ENCODE measurements around the gene WDR33.

WDR33 gene

GRCh38 chr2:127673291-127674069, 137.5 kb downstream of the WDR33 start:
- TF ChIP-seq, protein P1, sequence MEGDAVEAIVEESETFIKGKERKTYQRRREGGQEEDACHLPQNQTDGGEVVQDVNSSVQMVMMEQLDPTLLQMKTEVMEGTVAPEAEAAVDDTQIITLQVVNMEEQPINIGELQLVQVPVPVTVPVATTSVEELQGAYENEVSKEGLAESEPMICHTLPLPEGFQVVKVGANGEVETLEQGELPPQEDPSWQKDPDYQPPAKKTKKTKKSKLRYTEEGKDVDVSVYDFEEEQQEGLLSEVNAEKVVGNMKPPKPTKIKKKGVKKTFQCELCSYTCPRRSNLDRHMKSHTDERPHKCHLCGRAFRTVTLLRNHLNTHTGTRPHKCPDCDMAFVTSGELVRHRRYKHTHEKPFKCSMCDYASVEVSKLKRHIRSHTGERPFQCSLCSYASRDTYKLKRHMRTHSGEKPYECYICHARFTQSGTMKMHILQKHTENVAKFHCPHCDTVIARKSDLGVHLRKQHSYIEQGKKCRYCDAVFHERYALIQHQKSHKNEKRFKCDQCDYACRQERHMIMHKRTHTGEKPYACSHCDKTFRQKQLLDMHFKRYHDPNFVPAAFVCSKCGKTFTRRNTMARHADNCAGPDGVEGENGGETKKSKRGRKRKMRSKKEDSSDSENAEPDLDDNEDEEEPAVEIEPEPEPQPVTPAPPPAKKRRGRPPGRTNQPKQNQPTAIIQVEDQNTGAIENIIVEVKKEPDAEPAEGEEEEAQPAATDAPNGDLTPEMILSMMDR (IDR thresholded peaks at IDR 0.05; ENCODE audit: low read depth, low read length), result no peak

GRCh38 chr2:127672341-127673224, 138.4 kb downstream of the WDR33 start:
- TF ChIP-seq, protein P1 (IDR thresholded peaks at IDR 0.05; ENCODE audit: low read depth, low read length), result no peak
- DNase-seq (ENCODE audit: extremely low read depth, low read depth), result no peak

More at GRCh38 chr2:127673291-127674069, 137.5 kb downstream of the WDR33 start:
- DNase-seq (ENCODE audit: extremely low read depth, low read depth), result no peak

GRCh38 chr2:127671557-127672302, 139.2 kb downstream of the WDR33 start:
- no peak for DNase-seq (ENCODE audit: extremely low read depth, low read depth)
- TF ChIP-seq, protein P1 (IDR thresholded peaks at IDR 0.05; ENCODE audit: low read depth, low read length), result no peak

DNA sequence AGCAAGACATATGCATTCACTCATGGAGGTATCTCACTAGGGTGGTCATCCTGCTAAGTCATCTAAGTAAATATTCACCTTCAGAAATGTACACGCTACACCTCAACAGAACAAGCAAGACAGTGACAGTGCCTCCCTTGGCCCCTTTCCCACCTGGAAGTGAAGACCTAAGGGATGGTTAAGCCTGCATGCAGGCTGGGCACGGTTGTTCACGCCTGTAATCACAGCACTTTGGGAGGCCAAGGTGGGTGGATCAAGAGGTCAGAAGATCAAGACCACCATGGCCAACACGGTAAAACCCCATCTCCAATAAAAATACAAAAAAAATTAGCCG, 140.0 kb downstream of the WDR33 start:
- TF ChIP-seq, protein P1 (IDR thresholded peaks at IDR 0.05; ENCODE audit: low read depth, low read length), result no peak
- DNase-seq (ENCODE audit: extremely low read depth, low read depth), result no peak

DNA sequence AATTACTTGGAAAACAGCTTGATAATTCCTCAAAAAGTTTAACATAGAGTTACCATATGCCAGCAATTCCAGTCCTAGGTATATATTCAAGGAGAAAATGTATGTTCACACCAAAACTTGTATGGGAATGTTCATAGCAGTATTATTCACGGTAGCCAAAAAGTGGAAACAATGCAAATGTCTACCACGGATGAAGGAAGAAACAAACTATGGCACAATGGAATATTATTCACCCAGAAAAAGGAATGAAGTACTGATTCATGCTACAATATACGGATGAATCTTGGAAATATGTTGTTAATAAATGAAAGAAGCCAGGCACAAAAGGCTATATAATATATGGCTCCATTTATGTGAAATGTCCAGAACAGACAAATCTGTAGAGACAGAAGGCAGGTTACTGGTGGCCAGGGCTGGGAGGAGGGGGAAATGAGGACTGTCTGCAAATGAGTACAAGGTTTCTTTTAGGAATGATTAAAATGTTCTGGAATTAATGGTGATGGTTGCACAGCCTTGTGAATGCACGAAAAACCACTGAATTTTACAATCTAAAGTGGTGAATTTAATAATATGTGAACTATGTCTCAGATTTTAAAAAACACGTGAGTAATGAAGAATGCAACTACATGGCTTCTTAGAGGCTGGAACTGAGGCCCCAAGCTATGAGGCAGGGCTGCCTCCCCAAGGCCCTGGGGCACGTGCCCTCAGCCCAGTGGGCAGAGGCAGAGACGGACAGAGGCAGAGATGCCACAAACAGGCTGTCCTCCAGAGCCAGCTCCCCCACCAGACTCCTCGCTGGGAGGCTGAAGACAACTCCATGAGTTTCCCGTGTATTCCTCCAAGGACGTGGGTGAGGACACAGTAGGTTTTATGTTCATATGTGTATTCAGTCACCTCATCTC, 140.7 kb downstream of the WDR33 start:
- TF ChIP-seq, protein P1 (IDR thresholded peaks at IDR 0.05; ENCODE audit: low read depth, low read length), result no peak
- DNase-seq (ENCODE audit: extremely low read depth, low read depth), result no peak

- DNase-seq (ENCODE audit: extremely low read depth, low read depth), result peak; percentile 10
- TF ChIP-seq, protein P1 (IDR thresholded peaks at IDR 0.05; ENCODE audit: low read depth, low read length), result no peak
Measured at GRCh38 chr2:127669056-127669455, 141.9 kb downstream of the WDR33 start.

Data from AG09319 (cell line).